ENCODE results near the gene CSF2.

- TF ChIP-seq, protein P1, sequence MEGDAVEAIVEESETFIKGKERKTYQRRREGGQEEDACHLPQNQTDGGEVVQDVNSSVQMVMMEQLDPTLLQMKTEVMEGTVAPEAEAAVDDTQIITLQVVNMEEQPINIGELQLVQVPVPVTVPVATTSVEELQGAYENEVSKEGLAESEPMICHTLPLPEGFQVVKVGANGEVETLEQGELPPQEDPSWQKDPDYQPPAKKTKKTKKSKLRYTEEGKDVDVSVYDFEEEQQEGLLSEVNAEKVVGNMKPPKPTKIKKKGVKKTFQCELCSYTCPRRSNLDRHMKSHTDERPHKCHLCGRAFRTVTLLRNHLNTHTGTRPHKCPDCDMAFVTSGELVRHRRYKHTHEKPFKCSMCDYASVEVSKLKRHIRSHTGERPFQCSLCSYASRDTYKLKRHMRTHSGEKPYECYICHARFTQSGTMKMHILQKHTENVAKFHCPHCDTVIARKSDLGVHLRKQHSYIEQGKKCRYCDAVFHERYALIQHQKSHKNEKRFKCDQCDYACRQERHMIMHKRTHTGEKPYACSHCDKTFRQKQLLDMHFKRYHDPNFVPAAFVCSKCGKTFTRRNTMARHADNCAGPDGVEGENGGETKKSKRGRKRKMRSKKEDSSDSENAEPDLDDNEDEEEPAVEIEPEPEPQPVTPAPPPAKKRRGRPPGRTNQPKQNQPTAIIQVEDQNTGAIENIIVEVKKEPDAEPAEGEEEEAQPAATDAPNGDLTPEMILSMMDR (IDR thresholded peaks at IDR 0.05 in 2 of 3, conservative IDR thresholded peaks at IDR 0.05 in 1 of 3; ENCODE audit: borderline replicate concordance in 1 of 3, insufficient read depth in 1 of 3, low read depth in 2 of 3, low read length in 2 of 3) = no peak
- no peak for TF ChIP-seq ATF3 (IDR thresholded peaks at IDR 0.05)
- TF ChIP-seq SIN3A (IDR thresholded peaks at IDR 0.05; ENCODE audit: low read depth) = no peak
- TF ChIP-seq YY1 (IDR thresholded peaks at IDR 0.05; ENCODE audit: extremely low read depth, insufficient replicate concordance, low read depth, low read length) = no peak
- no peak for TF ChIP-seq SP1 (IDR thresholded peaks at IDR 0.05; ENCODE audit: low read depth)
- no peak for TF ChIP-seq SRF (IDR thresholded peaks at IDR 0.05; ENCODE audit: low read depth)
Measured at GRCh38 chr5:132071338-132071707, 2.3 kb upstream of the CSF2 start.

All from HCT116 (cell line).